Activated T-helper 17 cell treated with anti-CD3 and anti-CD28 coated beads, Interleukin-2, amount 50 U/mL, for 72 hours (primary cell): Measurements from ENCODE around the gene ATP10D. TPM values are rescaled to one million over a fixed set of nuclear protein-coding genes. Genes with fewer than 3 reads are reported as not detected.
"Not testable (repeated sequence)": the region's sequence is repeated elsewhere in the genome, so short reads cannot be mapped to it uniquely, and the experiment has no call there.

Experiments used
- ATAC-seq: fragments of 150-1000 bp; cut with Tn5 transposase; replicated peaks from 2 replicates; pipeline ENCODE4 v1.10.0; 2021; ENCODE audit warnings: mild to moderate bottlenecking, moderate library complexity
- H3K27ac Mint-ChIP-seq: one replicate; pipeline ENCODE4 v1.8.0; 2022; ENCODE audit warnings: mixed read lengths
- H3K27me3 Mint-ChIP-seq: one replicate; pipeline ENCODE4 v1.8.0; 2022; ENCODE audit warnings: mixed read lengths
- H3K36me3 Mint-ChIP-seq: one replicate; pipeline ENCODE4 v1.8.0; 2022; ENCODE audit warnings: low read depth, mild to moderate bottlenecking, mixed read lengths
- H3K4me1 Mint-ChIP-seq: one replicate; pipeline ENCODE4 v1.8.0; 2022; ENCODE audit warnings: mixed read lengths
- H3K4me3 Mint-ChIP-seq: one replicate; pipeline ENCODE4 v1.8.0; 2022; ENCODE audit warnings: mild to moderate bottlenecking, mixed read lengths
- H3K9me3 Mint-ChIP-seq: one replicate; pipeline ENCODE4 v1.8.0; 2022; ENCODE audit warnings: mixed read lengths
- total RNA-seq, 2 donors: library from RNA; stranded (reverse); gene quantifications; one replicate each; pipeline ENCODE4 v1.2.3, GENCODE V29; 2022

ATP10D gene
- total RNA-seq, 2 donors from 2014 or later, result 5.1 to 8.2 TPM

DNA sequence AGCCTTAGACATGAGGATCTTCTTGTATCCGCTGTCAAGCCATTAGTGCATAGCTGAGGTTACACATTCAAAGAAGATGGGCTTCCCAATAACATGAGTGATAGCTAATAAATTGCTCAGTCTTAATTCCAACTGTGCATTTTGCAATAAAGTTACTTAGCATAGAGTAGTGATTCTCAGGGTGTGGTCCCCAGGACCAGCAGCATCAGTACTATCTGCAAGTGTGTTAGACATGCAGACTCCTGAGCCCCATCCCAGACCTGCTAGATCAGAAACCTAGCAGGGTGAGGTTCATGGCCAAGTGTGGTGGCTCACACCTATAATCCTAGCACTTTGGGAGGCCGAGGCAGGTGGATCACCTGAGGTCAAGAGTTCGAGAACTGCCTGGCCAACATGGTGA is 20.1 kb downstream of the ATP10D start:
- Mint-ChIP-seq H3K36me3 (no peaks in the 10 kb centered on the region), H3K27ac (no peak overlapping the region), H3K4me3 (no peak overlapping the region)

DNA sequence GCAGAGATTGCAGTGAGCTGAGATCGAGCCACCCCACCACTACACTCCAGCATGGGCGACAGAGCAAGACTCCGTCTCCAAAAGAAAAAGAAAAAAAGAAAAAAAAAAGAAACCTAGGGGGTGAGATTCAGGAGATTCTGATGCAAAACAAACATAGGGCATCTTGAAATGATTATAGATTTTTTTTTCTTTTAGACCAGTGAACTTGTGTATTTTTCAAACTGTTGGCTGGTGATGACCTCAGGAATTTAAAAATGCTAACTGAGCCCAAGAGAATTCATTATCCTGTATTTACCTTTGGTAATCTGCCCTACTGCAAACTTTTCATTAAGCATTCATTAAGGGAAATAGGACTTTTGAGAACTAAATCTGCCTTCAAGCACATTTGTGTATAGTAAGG is 20.6 kb downstream of the ATP10D start:
- no peaks in the 10 kb centered on the region for H3K27me3 Mint-ChIP-seq
- H3K4me1 Mint-ChIP-seq, result no peaks in the 10 kb centered on the region
- H3K36me3 Mint-ChIP-seq, result no peaks in the 10 kb centered on the region
- H3K9me3 Mint-ChIP-seq, result no peaks in the 10 kb centered on the region
- no peak overlapping the region for H3K4me3 Mint-ChIP-seq
- no peak for ATAC-seq
- H3K27ac Mint-ChIP-seq, result no peak overlapping the region

More for the DNA sequence above, 20.1 kb downstream of the ATP10D start:
- no peak for ATAC-seq
- H3K4me1 Mint-ChIP-seq, result no peaks in the 10 kb centered on the region
- H3K27me3 Mint-ChIP-seq, result no peaks in the 10 kb centered on the region
- no peaks in the 10 kb centered on the region for H3K9me3 Mint-ChIP-seq

- no peak overlapping the region for H3K4me3 Mint-ChIP-seq
- no peak for ATAC-seq
- no peaks in the 10 kb centered on the region for H3K27me3 Mint-ChIP-seq
- peak overlapping the region; percentile 11 for H3K27ac Mint-ChIP-seq
- H3K9me3 Mint-ChIP-seq, result no peaks in the 10 kb centered on the region
- no peaks in the 10 kb centered on the region for H3K36me3 Mint-ChIP-seq
- H3K4me1 Mint-ChIP-seq, result no peaks in the 10 kb centered on the region
Observed at GRCh38 chr4:47510506-47511143, 25.6 kb downstream of the ATP10D start.

DNA sequence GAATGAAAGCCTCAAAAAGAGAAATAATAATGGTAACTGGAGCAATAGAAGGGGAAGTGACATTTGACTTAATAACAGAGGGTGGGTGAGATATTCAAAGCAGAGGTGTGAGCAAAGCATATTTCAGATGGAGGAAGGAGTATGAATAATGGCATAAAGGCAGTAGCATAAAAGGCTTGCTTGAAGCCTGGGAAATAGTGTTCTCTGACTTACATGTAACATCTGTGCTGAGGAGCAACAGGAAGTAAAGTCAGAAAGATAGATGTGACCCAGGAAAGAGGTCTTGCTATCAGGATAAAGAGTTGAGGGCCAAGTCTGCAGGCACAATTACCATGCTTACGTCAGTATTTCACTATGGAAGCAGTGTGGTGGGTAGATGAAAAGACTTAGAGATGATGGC is 28.4 kb downstream of the ATP10D start:
- ATAC-seq, result no peak
- no peaks in the 10 kb centered on the region for H3K4me1 Mint-ChIP-seq
- H3K4me3 Mint-ChIP-seq, result no peak overlapping the region
- no peaks in the 10 kb centered on the region for H3K9me3 Mint-ChIP-seq
- no peak overlapping the region for H3K27ac Mint-ChIP-seq
- no peaks in the 10 kb centered on the region for H3K36me3 Mint-ChIP-seq
- H3K27me3 Mint-ChIP-seq, result no peaks in the 10 kb centered on the region

GRCh38 chr4:47519239-47519883 is 34.3 kb downstream of the ATP10D start:
- H3K27ac Mint-ChIP-seq, result no peak overlapping the region
- H3K4me1 Mint-ChIP-seq, result peaks cover 6% of the 10 kb centered on the region
- H3K4me3 Mint-ChIP-seq, result no peak overlapping the region
- no peaks in the 10 kb centered on the region for H3K27me3 Mint-ChIP-seq
- H3K9me3 Mint-ChIP-seq, result no peaks in the 10 kb centered on the region
- no peak for ATAC-seq
- no peaks in the 10 kb centered on the region for H3K36me3 Mint-ChIP-seq

- ATAC-seq, result no peak
- no peaks in the 10 kb centered on the region for H3K4me1 Mint-ChIP-seq
- H3K9me3 Mint-ChIP-seq, result no peaks in the 10 kb centered on the region
- no peak overlapping the region for H3K4me3 Mint-ChIP-seq
- H3K27me3 Mint-ChIP-seq, result no peaks in the 10 kb centered on the region
- H3K27ac Mint-ChIP-seq, result no peak overlapping the region
- H3K36me3 Mint-ChIP-seq, result no peaks in the 10 kb centered on the region
Observed at GRCh38 chr4:47525154-47525819, 40.2 kb downstream of the ATP10D start.

DNA sequence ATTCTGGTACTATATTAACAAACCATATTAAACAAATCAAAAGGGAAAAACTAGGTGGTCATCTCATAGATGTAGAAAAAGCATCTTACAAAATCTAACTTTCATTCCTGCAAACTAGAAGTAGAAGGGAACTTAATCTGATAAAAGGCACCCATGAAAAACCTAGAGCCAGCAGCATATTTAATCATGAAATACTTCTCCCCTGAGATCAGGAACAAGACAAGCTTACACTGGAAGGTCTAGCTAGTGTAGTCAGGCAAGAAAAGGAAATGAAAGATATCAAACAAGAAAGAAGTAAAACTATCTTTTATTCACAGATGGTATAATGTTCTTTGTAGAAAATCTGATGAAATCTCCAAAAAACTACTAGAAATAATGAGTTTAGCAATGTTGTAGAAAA is 41.2 kb downstream of the ATP10D start:
- H3K27ac Mint-ChIP-seq, result no peak overlapping the region
- ATAC-seq, result no peak
- no peak overlapping the region for H3K4me3 Mint-ChIP-seq
- no peaks in the 10 kb centered on the region for H3K27me3 Mint-ChIP-seq
- peaks cover 3% of the 10 kb centered on the region for H3K9me3 Mint-ChIP-seq
- H3K36me3 Mint-ChIP-seq, result no peaks in the 10 kb centered on the region
- peaks cover 6% of the 10 kb centered on the region for H3K4me1 Mint-ChIP-seq

GRCh38 chr4:47528646-47529045 is 43.6 kb downstream of the ATP10D start:
- H3K27ac Mint-ChIP-seq, H3K4me3 Mint-ChIP-seq, H3K36me3 Mint-ChIP-seq, H3K9me3 Mint-ChIP-seq, ATAC-seq, H3K27me3 Mint-ChIP-seq: not testable (repeated sequence)
- peaks cover 26% of the 10 kb centered on the region for H3K4me1 Mint-ChIP-seq

- ATAC-seq, result no peak
- Mint-ChIP-seq H3K9me3 (peaks cover 3% of the 10 kb centered on the region), H3K4me1 (peaks cover 34% of the 10 kb centered on the region), H3K27me3 (no peaks in the 10 kb centered on the region), H3K27ac (peak overlapping the region; percentile 68), H3K36me3 (no peaks in the 10 kb centered on the region), H3K4me3 (peak overlapping the region; percentile 41)
Observed at GRCh38 chr4:47530801-47531200, 45.7 kb downstream of the ATP10D start.

DNA sequence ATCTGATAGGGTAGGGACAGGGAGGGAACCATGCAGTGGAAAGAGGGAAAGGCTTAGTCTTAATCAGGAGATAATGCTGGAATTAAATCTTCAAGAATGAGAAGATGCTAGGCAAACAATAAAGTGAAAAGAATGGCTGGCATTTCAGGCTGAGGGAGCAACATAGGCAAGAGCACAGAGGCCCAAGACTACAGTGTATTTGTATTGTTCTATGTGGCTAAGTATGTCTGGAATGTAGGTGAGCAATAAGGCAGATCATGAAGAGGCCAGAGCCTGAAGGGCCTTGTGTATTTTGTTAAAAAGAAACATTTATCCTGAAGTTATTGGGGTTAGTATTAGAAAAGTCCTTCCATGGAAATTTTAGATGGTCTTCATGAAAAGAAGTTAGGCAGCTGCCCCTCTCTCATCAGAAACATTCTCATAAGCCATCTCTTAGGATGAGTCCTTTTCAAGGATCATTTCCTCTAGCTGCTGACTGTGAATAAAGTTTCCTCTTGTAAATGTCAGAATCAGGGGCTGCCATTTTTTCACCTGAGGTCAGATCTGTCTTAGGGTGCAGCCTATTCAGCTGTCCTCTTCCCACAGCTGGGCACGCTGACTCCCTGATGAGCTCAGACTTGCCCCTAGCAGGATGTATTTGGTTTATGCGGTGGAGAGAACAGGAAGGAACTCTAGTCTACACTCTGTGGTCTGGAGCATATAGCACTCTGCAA is 46.3 kb downstream of the ATP10D start:
- peaks cover 34% of the 10 kb centered on the region for H3K4me1 Mint-ChIP-seq
- H3K27ac Mint-ChIP-seq, result peak overlapping the region; percentile 68
- peak; percentile 97 for ATAC-seq

GRCh38 chr4:47531954-47532321 is 46.9 kb downstream of the ATP10D start:
- H3K9me3 Mint-ChIP-seq, result peaks cover 3% of the 10 kb centered on the region
- ATAC-seq, result no peak
- peak overlapping the region; percentile 41 for H3K4me3 Mint-ChIP-seq
- H3K4me1 Mint-ChIP-seq, result peaks cover 34% of the 10 kb centered on the region
- peak overlapping the region; percentile 68 for H3K27ac Mint-ChIP-seq
- no peaks in the 10 kb centered on the region for H3K27me3 Mint-ChIP-seq
- H3K36me3 Mint-ChIP-seq, result no peaks in the 10 kb centered on the region

More for the DNA sequence above, 46.3 kb downstream of the ATP10D start:
- Mint-ChIP-seq H3K36me3 (no peaks in the 10 kb centered on the region), H3K9me3 (peaks cover 3% of the 10 kb centered on the region), H3K27me3 (no peaks in the 10 kb centered on the region), H3K4me3 (peak overlapping the region; percentile 41)

DNA sequence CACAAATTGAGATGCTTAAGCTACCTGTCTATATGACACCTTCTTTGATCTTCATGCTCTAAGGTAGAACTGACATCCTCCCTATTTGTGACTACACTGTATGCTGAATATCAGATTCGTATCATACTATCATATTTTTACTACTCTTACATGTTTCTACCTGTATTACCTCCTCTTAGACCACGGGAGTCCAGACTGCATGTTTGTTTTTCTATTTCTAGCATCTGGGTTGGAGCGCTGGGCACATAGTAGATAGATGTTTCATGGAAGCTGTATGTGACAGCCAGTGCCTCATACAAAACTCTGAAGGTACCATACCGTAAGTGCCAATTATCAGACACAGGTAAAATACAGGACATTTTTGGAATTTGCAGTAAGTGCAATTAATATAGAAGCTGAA is 47.6 kb downstream of the ATP10D start:
- Mint-ChIP-seq H3K4me1 (peaks cover 34% of the 10 kb centered on the region), H3K27ac (peak overlapping the region; percentile 68), H3K9me3 (peaks cover 3% of the 10 kb centered on the region), H3K4me3 (peak overlapping the region; percentile 41), H3K36me3 (no peaks in the 10 kb centered on the region), H3K27me3 (no peaks in the 10 kb centered on the region)
- ATAC-seq, result no peak

DNA sequence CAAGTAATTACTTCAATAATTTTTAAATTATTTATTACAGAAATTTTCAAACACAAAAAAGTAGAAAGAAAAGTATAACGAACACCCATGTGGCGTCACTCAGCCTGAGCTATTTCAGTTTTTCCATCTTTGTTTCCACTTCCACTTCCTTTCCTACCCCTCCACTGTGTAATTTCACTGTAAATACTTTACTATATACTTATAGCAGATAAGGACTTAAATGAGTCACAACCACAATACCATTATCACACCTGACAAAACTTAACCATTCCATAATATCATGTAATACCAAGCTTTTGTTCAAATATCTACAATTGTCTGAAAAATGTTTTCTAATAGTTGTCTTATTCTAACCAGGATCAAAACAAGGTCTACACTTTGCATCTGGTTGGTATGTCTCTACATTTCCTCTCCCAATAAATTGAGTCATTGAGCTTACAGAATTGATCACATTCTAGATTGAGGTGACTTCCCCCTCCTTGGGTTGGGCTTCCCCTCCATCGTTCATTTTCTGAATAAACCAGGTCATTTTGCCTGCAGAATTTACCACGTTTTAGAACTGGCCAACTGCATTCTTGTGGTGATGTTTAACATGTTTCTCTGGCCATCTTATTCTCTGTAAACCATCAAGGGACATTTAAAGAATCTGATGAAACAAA is 48.7 kb downstream of the ATP10D start:
- peak; percentile 61 for ATAC-seq
- Mint-ChIP-seq H3K36me3 (no peaks in the 10 kb centered on the region), H3K9me3 (peaks cover 3% of the 10 kb centered on the region), H3K4me3 (peak overlapping the region; percentile 54), H3K27me3 (no peaks in the 10 kb centered on the region), H3K4me1 (peaks cover 34% of the 10 kb centered on the region), H3K27ac (peak overlapping the region; percentile 41)

GRCh38 chr4:47534772-47535171 is 49.7 kb downstream of the ATP10D start:
- Mint-ChIP-seq H3K36me3 (no peaks in the 10 kb centered on the region), H3K4me1 (peaks cover 34% of the 10 kb centered on the region)
- no peak for ATAC-seq

More at GRCh38 chr4:47534772-47535171, 49.7 kb downstream of the ATP10D start:
- H3K27me3 Mint-ChIP-seq, result no peaks in the 10 kb centered on the region
- H3K9me3 Mint-ChIP-seq, result peaks cover 3% of the 10 kb centered on the region
- no peak overlapping the region for H3K27ac Mint-ChIP-seq
- no peak overlapping the region for H3K4me3 Mint-ChIP-seq
